HCT116 (cell line): Measurements from ENCODE around the gene NFX1. TPM values are rescaled to one million over a fixed set of nuclear protein-coding genes. Genes with fewer than 3 reads are reported as not detected.
"Not testable (repeated sequence)": the region's sequence is repeated elsewhere in the genome, so short reads cannot be mapped to it uniquely, and the experiment has no call there.

Experiments used
- ATAC-seq: fragments of 200-7000 bp; cut with Tn5 transposase; 2 replicates; pipeline ENCODE4 v1.9.1; 2020; ENCODE audit warnings: mild to moderate bottlenecking, moderate library complexity
- BruUV-seq: library from RNA; stranded (reverse); fragments of 400-500 nt; replicated peaks from 2 replicates; lab custom pipeline; 2021; lab: Mats Ljungman, UMichigan
- CTCF ChIA-PET: fragments of 300-600 bp; sonication (Branson Sonifier 250); formaldehyde crosslinking; loops from one replicate; lab custom pipeline; 2021; ENCODE audit warnings: antibody characterized with exemption; lab: Charles Lee
- POLR2A ChIA-PET: fragments of 300-600, 350-600 bp; sonication (Branson Sonifier 250); formaldehyde crosslinking; loops from one replicate; lab custom pipeline; 2021; ENCODE audit warnings: antibody characterized with exemption; lab: Charles Lee
- RAD21 ChIA-PET, 2 experiments: fragments of 300-600 bp; sonication (Branson Sonifier 250); formaldehyde crosslinking; loops; one replicate each; lab custom pipeline; 2023; ENCODE audit warnings: low total read pairs in 2 of 2; ENCODE audit not compliant: uncharacterized antibody in 2 of 2, unreplicated experiment in 2 of 2, low non-redundant PET in 1 of 2; lab: Charles Lee
- DNase-seq: peaks from one replicate; pipeline ENCODE4 v3.0.0-alpha.2; 2010; ENCODE audit warnings: low read depth, low spot score
- H2AFZ ChIP-seq: fragments of 200-600 bp; shearing (Covaris generic), sonication (generic); 2 replicates; pipeline ENCODE4 v1.6.1; 2017; ENCODE audit warnings: low read depth, mixed run types, mixed read lengths, antibody characterized with exemption, low read length; ENCODE audit not compliant: poor library complexity, severe bottlenecking
- H3K27ac ChIP-seq: 2 replicates; pipeline ENCODE4 v1.5.1; 2012; ENCODE audit warnings: low read depth, low read length
- H3K27me3 ChIP-seq: fragments of 200-600 bp; sonication (generic); 2 replicates; pipeline ENCODE4 v1.6.1; 2016; ENCODE audit warnings: mixed run types, low read length, mixed read lengths; ENCODE audit not compliant: insufficient read depth
- H3K36me3 ChIP-seq, 2 experiments: fragments of 200-500 bp in 1 of 2; fragments of 200-600 bp in 1 of 2; sonication (Bioruptor generic) in 1 of 2; sonication (generic) in 1 of 2; 2 replicates each; pipeline versions ENCODE4 v1.5.1 to v1.6.1; 2014 to 2016; ENCODE audit warnings: low read length in 2 of 2, inconsistent platforms in 1 of 2, mixed read lengths in 1 of 2, mixed run types in 1 of 2; ENCODE audit not compliant: insufficient read depth in 2 of 2, control insufficient read depth in 1 of 2
- H3K4me1 ChIP-seq, 2 experiments: fragments of 200-600 bp in 1 of 2; sonication (generic) in 1 of 2; 2 replicates each; pipeline versions ENCODE4 v1.5.1 to v1.6.1; 2012 to 2017; ENCODE audit warnings: low read length in 2 of 2, inconsistent platforms in 1 of 2, mild to moderate bottlenecking in 1 of 2, mixed read lengths in 1 of 2, mixed run types in 1 of 2, moderate library complexity in 1 of 2; ENCODE audit not compliant: insufficient read depth in 2 of 2, control insufficient read depth in 1 of 2
- H3K4me2 ChIP-seq: fragments of 200-600 bp; sonication (generic); 2 replicates; pipeline ENCODE4 v1.6.1; 2017; ENCODE audit warnings: mixed run types, low read length, mixed read lengths
- H3K4me3 ChIP-seq, 2 experiments: fragments of 200-600 bp in 1 of 2; sonication (generic) in 1 of 2; replicated peaks in 1 of 2; 2 replicates each; pipeline ENCODE4 v1.5.1; 2011 to 2016; ENCODE audit warnings: low read length in 2 of 2, control low read depth in 1 of 2, low read depth in 1 of 2, mild to moderate bottlenecking in 1 of 2, mixed read lengths in 1 of 2, mixed run types in 1 of 2
- H3K79me2 ChIP-seq: fragments of 200-600 bp; sonication (generic); 2 replicates; pipeline ENCODE4 v1.6.1; 2017; ENCODE audit warnings: mild to moderate bottlenecking, mixed run types, low read length, moderate library complexity, mixed read lengths; ENCODE audit not compliant: insufficient read depth
- H3K9ac ChIP-seq: fragments of 200-600 bp; sonication (generic); 2 replicates; pipeline ENCODE4 v1.6.1; 2016; ENCODE audit warnings: low read length, mixed read lengths
- H3K9me2 ChIP-seq: fragments of 200-600 bp; sonication (generic), shearing (Covaris generic); 2 replicates; pipeline ENCODE4 v1.6.1; 2017; ENCODE audit warnings: mixed run types, mild to moderate bottlenecking, moderate library complexity; ENCODE audit not compliant: insufficient read depth
- H3K9me3 ChIP-seq, 2 experiments: fragments of 200-500 bp in 1 of 2; fragments of 200-600 bp in 1 of 2; sonication (Bioruptor generic) in 1 of 2; sonication (generic) in 1 of 2; 2 replicates each; pipeline ENCODE4 v1.6.1; 2014 to 2017; ENCODE audit warnings: low read length in 2 of 2, mixed read lengths in 2 of 2, inconsistent platforms in 1 of 2, low read depth in 1 of 2, mild to moderate bottlenecking in 1 of 2, mixed run types in 1 of 2, moderate library complexity in 1 of 2; ENCODE audit not compliant: control insufficient read depth in 1 of 2, insufficient read depth in 1 of 2
- H4K20me1 ChIP-seq: fragments of 200-600 bp; sonication (generic), shearing (Covaris generic); 2 replicates; pipeline ENCODE4 v1.6.1; 2017; ENCODE audit warnings: mixed run types, mild to moderate bottlenecking, moderate library complexity; ENCODE audit not compliant: insufficient read depth
- CBX3 ChIP-seq: IDR thresholded peaks from 2 replicates; pipeline ENCODE4 v1.6.1; 2012; ENCODE audit warnings: low read depth
- CEBPB ChIP-seq: IDR thresholded peaks from 2 replicates; pipeline ENCODE4 v1.6.1; 2012; ENCODE audit warnings: low read depth
- TCF7L2 ChIP-seq: IDR thresholded peaks from 2 replicates; pipeline ENCODE4 v1.7.0; 2011; ENCODE audit warnings: borderline replicate concordance, inconsistent platforms; ENCODE audit not compliant: insufficient read depth, insufficient read length; ENCODE audit errors: extremely low read depth
- ZNF274 ChIP-seq: fragments of 200-500 bp; sonication (Bioruptor generic); IDR thresholded peaks from 2 replicates; pipeline ENCODE4 v1.6.1; 2014; ENCODE audit warnings: mild to moderate bottlenecking, low read depth, low read length, inconsistent platforms
- intact Hi-C: fragments of 100-400 bp; cut with micrococcal nuclease; formaldehyde crosslinking; loops from 2 replicates; pipeline ENCODE4 v1.10.0; 2022
- total RNA-seq: library from RNA; stranded (reverse); gene quantifications from one replicate; pipeline ENCODE4 v1.2.1, GENCODE V29; 2021; ENCODE audit not compliant: unreplicated experiment
- TF ChIP-seq, protein P1 (sequence below): IDR thresholded peaks from 2 replicates; pipeline ENCODE4 v1.6.1; 2012; ENCODE audit warnings: low read depth
- TF ChIP-seq, protein P2 (sequence below), 3 experiments: fragments of 200-600 bp in 1 of 3; sonication (generic) in 1 of 3; IDR thresholded peaks in 2 of 3; conservative IDR thresholded peaks in 1 of 3; 2 replicates each; pipeline ENCODE4 v1.5.1; 2012 to 2017; ENCODE audit warnings: low read depth in 2 of 3, low read length in 2 of 3, antibody characterized with exemption in 1 of 3, borderline replicate concordance in 1 of 3, control low read depth in 1 of 3, mild to moderate bottlenecking in 1 of 3, mixed read lengths in 1 of 3, mixed run types in 1 of 3, moderate library complexity in 1 of 3; ENCODE audit not compliant: insufficient read depth in 1 of 3

NFX1 gene
- total RNA-seq, 1 experiment from 2014 or later = 31.7 TPM

DNA sequence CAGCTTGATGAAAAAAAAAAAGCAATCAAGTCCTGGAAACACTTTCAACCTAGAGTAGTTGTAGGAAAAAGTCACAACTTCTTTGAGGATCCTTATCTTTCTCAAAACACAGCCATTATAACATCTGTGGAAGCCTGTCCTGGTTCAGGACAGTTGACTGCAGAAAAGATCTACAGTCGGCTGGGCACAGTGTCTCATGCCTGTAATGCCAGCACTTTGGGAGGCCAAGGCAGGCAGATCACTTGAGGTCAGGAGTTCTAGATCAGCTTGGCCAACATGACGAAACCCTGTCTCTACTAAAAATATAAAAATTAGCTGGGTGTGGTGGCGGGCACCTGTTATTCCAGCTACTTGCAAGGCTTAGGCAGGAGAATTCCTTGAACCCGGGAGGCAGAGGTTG, 74.5 kb downstream of the NFX1 start:
- H3K27ac ChIP-seq, BruUV-seq, H3K9ac ChIP-seq, ATAC-seq, DNase-seq, H2AFZ ChIP-seq, H4K20me1 ChIP-seq, H3K27me3 ChIP-seq, POLR2A ChIA-PET, H3K4me3 ChIP-seq, H3K9me2 ChIP-seq, H3K79me2 ChIP-seq, H3K4me2 ChIP-seq, RAD21 ChIA-PET, CTCF ChIA-PET, intact Hi-C loops, H3K4me1 ChIP-seq, H3K36me3 ChIP-seq, H3K9me3 ChIP-seq: not testable (repeated sequence)

DNA sequence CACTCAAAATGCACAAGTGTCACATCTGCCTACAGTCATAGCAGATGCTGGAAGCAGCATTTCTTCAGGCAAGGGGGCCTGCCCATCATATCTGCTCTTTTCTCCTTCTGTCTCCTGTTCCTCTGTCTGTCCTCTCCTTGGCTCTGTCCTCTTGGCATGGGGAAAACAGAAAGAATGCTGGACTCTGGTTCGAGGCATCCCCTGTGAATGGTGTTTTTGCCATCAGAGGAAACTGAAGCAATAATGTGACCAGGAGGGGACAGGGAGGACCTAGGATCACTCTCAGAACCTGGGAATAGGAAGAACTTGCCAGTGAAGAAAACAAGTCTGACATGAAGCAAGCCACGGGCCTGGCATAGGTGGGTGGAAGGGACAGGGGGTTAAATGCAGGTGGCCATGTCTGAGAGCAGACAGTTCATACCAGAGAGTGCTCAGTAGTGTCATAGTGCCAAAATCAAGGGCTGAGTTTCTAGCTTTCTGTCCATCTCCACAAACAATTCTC, 76.7 kb downstream of the NFX1 start:
- Histone ChIP-seq H3K36me3 (peaks cover 11 to 16% of the 10 kb centered on the region in 2 experiments; a peak in 2 of 4 replicates), H3K4me1 (no peaks in the 10 kb centered on the region), H3K27me3 (no peaks in the 10 kb centered on the region), H3K27ac (no peak overlapping the region), H3K4me2 (no peak overlapping the region), H4K20me1 (no peaks in the 10 kb centered on the region), H3K9me2 (no peaks in the 10 kb centered on the region), H3K9ac (no peak overlapping the region), H3K79me2 (no peaks in the 10 kb centered on the region), H2AFZ (no peak overlapping the region), H3K9me3 (no peaks in the 10 kb centered on the region), H3K4me3 (no peak overlapping the region)
- intact Hi-C loops = no loop called here
- ATAC-seq = no peak
- ChIA-PET RAD21 (no interaction called here), CTCF (no interaction called here), POLR2A (no interaction called here)
- TF ChIP-seq TCF7L2 = no peak
- DNase-seq = no peak
- no TSS peak for BruUV-seq

DNA sequence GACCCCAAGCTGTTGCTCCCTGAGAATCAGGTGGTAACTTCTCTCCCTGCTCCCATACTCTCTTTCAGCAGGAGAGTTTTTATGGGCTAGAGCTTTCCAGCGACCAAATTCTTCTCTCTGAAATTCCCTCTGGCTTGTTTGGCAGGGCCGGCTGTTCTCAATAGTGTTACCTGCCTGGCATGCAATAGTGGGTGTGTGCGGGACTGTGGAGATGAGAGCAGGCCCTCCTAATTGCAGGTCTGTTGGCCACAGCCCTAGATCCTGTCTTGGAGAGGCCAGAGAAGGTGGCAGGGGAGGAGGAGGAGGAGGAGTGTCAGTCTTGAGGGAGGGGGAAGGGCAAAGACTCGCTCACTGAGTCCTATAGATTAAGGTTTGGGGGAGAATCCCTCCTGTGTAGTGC, 82.6 kb downstream of the NFX1 start:
- ATAC-seq = no peak
- intact Hi-C loops = no loop called here
- no peak for DNase-seq
- Histone ChIP-seq H4K20me1 (no peaks in the 10 kb centered on the region), H3K4me1 (peaks cover 9 to 20% of the 10 kb centered on the region in 2 experiments), H3K4me3 (no peak overlapping the region), H3K9me2 (no peaks in the 10 kb centered on the region), H2AFZ (no peak overlapping the region), H3K4me2 (no peak overlapping the region), H3K9me3 (no peaks in the 10 kb centered on the region), H3K9ac (no peak overlapping the region), H3K27me3 (no peaks in the 10 kb centered on the region), H3K79me2 (no peaks in the 10 kb centered on the region), H3K36me3 (peaks cover 11 to 16% of the 10 kb centered on the region in 2 experiments; a peak in 2 of 4 replicates), H3K27ac (no peak overlapping the region)
- ChIA-PET POLR2A (no interaction called here), CTCF (interaction anchor here (1.1 to 4.2 kb wide), 4 partner anchors 23 to 94 kb away, joined by 3 to 41 read pairs (median 4); no protein-coding TSS in a partner anchor), RAD21 (no interaction called here)
- BruUV-seq = no TSS peak
- TF ChIP-seq ZNF274 (no peak), CBX3 (no peak), CEBPB (no peak)
- TF ChIP-seq, protein P1, sequence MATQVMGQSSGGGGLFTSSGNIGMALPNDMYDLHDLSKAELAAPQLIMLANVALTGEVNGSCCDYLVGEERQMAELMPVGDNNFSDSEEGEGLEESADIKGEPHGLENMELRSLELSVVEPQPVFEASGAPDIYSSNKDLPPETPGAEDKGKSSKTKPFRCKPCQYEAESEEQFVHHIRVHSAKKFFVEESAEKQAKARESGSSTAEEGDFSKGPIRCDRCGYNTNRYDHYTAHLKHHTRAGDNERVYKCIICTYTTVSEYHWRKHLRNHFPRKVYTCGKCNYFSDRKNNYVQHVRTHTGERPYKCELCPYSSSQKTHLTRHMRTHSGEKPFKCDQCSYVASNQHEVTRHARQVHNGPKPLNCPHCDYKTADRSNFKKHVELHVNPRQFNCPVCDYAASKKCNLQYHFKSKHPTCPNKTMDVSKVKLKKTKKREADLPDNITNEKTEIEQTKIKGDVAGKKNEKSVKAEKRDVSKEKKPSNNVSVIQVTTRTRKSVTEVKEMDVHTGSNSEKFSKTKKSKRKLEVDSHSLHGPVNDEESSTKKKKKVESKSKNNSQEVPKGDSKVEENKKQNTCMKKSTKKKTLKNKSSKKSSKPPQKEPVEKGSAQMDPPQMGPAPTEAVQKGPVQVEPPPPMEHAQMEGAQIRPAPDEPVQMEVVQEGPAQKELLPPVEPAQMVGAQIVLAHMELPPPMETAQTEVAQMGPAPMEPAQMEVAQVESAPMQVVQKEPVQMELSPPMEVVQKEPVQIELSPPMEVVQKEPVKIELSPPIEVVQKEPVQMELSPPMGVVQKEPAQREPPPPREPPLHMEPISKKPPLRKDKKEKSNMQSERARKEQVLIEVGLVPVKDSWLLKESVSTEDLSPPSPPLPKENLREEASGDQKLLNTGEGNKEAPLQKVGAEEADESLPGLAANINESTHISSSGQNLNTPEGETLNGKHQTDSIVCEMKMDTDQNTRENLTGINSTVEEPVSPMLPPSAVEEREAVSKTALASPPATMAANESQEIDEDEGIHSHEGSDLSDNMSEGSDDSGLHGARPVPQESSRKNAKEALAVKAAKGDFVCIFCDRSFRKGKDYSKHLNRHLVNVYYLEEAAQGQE = no peak
- TF ChIP-seq, protein P2, sequence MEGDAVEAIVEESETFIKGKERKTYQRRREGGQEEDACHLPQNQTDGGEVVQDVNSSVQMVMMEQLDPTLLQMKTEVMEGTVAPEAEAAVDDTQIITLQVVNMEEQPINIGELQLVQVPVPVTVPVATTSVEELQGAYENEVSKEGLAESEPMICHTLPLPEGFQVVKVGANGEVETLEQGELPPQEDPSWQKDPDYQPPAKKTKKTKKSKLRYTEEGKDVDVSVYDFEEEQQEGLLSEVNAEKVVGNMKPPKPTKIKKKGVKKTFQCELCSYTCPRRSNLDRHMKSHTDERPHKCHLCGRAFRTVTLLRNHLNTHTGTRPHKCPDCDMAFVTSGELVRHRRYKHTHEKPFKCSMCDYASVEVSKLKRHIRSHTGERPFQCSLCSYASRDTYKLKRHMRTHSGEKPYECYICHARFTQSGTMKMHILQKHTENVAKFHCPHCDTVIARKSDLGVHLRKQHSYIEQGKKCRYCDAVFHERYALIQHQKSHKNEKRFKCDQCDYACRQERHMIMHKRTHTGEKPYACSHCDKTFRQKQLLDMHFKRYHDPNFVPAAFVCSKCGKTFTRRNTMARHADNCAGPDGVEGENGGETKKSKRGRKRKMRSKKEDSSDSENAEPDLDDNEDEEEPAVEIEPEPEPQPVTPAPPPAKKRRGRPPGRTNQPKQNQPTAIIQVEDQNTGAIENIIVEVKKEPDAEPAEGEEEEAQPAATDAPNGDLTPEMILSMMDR (IDR thresholded peaks at IDR 0.05 in 2 of 3, conservative IDR thresholded peaks at IDR 0.05 in 1 of 3; ENCODE audit: borderline replicate concordance in 1 of 3, insufficient read depth in 1 of 3, low read depth in 2 of 3, low read length in 2 of 3) = no peak
